Measurements from ENCODE around the gene TACR1. TPM values are rescaled to one million over a fixed set of nuclear protein-coding genes. Genes with fewer than 3 reads are reported as not detected.
"Not testable (repeated sequence)": the region's sequence is repeated elsewhere in the genome, so short reads cannot be mapped to it uniquely, and the experiment has no call there.

Gene TACR1
- total RNA-seq, 1 donor from 2014 or later, result not detected

DNA sequence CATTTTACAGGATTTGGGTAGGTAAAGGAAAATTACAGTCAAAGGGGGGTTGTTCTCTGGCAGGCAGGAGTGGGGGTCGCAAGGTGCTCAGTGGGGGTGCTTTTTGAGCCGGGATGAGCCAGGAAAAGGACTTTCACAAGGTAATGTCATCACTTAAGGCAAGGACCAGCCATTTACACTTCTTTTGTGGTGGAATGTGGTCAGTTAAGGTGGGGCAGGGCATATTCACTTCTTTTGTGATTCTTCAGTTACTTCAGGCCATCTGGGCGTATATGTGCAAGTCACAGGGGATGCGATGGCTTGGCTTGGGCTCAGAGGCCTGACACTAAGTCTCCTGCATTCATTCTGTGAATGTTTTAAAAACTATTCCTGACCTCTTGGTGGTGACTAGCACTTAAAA, 19.9 kb upstream of the TACR1 start:
- H3K36me3 Mint-ChIP-seq (ENCODE audit: low read depth); H3K27ac Mint-ChIP-seq; DNase-seq (ENCODE audit: low spot score); H3K4me1 Mint-ChIP-seq (ENCODE audit: low read depth); intact Hi-C loops (cut with micrococcal nuclease); H3K4me3 Mint-ChIP-seq (ENCODE audit: low read depth); H3K9me3 Mint-ChIP-seq; H3K27me3 Mint-ChIP-seq (ENCODE audit: low read depth): not testable (repeated sequence)

GRCh38 chr2:75211266-75211770, 12.0 kb upstream of the TACR1 start:
- intact Hi-C loops (cut with micrococcal nuclease), result no loop called here
- no peak overlapping the region for H3K27ac Mint-ChIP-seq
- peaks cover 4% of the 10 kb centered on the region for H3K4me1 Mint-ChIP-seq (ENCODE audit: low read depth)
- H3K9me3 Mint-ChIP-seq, result no peaks in the 10 kb centered on the region
- no peaks in the 10 kb centered on the region for H3K36me3 Mint-ChIP-seq (ENCODE audit: low read depth)
- no peak overlapping the region for H3K4me3 Mint-ChIP-seq (ENCODE audit: low read depth)
- DNase-seq (ENCODE audit: low spot score), result no peak
- peaks cover 2% of the 10 kb centered on the region for H3K27me3 Mint-ChIP-seq (ENCODE audit: low read depth)

GRCh38 chr2:75210409-75210808, 11.1 kb upstream of the TACR1 start:
- Mint-ChIP-seq H3K4me3 (ENCODE audit: low read depth) (no peak overlapping the region), H3K9me3 (no peaks in the 10 kb centered on the region), H3K36me3 (ENCODE audit: low read depth) (no peaks in the 10 kb centered on the region), H3K27me3 (ENCODE audit: low read depth) (peaks cover 2% of the 10 kb centered on the region), H3K4me1 (ENCODE audit: low read depth) (peaks cover 4% of the 10 kb centered on the region), H3K27ac (no peak overlapping the region)
- intact Hi-C loops (cut with micrococcal nuclease), result no loop called here
- no peak for DNase-seq (ENCODE audit: low spot score)

DNA sequence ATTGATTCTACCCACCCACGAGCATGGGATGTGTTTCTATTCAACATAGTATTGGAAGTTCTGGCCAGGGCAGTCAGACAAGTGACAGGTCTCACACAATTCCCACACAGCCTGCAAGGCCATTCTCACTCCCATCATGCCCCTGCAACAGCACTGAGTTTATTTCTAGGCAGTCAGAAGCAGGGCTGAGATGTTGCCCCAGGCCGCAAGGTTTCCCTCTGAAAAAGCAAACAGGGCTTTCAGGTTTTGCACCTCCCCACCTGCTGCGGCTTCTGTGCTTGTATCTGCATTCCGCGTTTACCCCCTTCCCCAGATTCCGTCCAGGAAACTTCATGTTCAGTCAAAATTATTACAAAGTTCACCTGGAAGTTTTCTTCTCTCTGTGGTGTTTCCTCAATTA, 9.4 kb upstream of the TACR1 start:
- Mint-ChIP-seq H3K9me3 (no peaks in the 10 kb centered on the region), H3K27me3 (ENCODE audit: low read depth) (peaks cover 10% of the 10 kb centered on the region), H3K27ac (no peak overlapping the region), H3K4me1 (ENCODE audit: low read depth) (peaks cover 4% of the 10 kb centered on the region), H3K36me3 (ENCODE audit: low read depth) (no peaks in the 10 kb centered on the region), H3K4me3 (ENCODE audit: low read depth) (no peak overlapping the region)
- intact Hi-C loops (cut with micrococcal nuclease), result no loop called here
- no peak for DNase-seq (ENCODE audit: low spot score)

DNA sequence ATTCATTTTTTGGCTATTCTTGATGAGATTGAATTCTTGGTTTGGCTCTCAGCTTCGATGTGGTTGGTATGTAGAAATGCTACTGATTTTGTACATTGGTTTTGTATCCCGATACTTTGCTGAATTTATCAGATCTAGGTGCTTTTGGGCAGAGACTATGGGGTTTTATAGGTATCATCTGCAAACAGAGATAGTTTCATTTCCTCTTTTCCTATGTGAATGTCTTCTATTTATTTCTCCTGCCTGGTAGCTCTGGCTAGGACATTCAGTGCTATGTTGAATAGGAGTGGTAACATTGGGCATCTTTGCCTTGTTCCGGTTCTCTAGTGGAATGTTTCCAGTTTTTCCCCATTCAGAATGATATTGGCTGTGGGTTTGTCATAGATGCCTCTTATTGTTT, 5.5 kb upstream of the TACR1 start:
- no peak for DNase-seq (ENCODE audit: low spot score)
- Mint-ChIP-seq H3K9me3 (no peaks in the 10 kb centered on the region), H3K27me3 (ENCODE audit: low read depth) (peaks cover 29% of the 10 kb centered on the region), H3K4me3 (ENCODE audit: low read depth) (no peak overlapping the region), H3K27ac (no peak overlapping the region), H3K36me3 (ENCODE audit: low read depth) (no peaks in the 10 kb centered on the region), H3K4me1 (ENCODE audit: low read depth) (no peaks in the 10 kb centered on the region)
- intact Hi-C loops (cut with micrococcal nuclease), result no loop called here

GRCh38 chr2:75202359-75202758, 3.0 kb upstream of the TACR1 start:
- Mint-ChIP-seq H3K27ac (no peak overlapping the region), H3K27me3 (ENCODE audit: low read depth) (peaks cover 49% of the 10 kb centered on the region), H3K9me3 (no peaks in the 10 kb centered on the region), H3K4me3 (ENCODE audit: low read depth) (no peak overlapping the region), H3K36me3 (ENCODE audit: low read depth) (no peaks in the 10 kb centered on the region), H3K4me1 (ENCODE audit: low read depth) (peaks cover 3% of the 10 kb centered on the region)
- intact Hi-C loops (cut with micrococcal nuclease), result no loop called here
- no peak for DNase-seq (ENCODE audit: low spot score)

DNA sequence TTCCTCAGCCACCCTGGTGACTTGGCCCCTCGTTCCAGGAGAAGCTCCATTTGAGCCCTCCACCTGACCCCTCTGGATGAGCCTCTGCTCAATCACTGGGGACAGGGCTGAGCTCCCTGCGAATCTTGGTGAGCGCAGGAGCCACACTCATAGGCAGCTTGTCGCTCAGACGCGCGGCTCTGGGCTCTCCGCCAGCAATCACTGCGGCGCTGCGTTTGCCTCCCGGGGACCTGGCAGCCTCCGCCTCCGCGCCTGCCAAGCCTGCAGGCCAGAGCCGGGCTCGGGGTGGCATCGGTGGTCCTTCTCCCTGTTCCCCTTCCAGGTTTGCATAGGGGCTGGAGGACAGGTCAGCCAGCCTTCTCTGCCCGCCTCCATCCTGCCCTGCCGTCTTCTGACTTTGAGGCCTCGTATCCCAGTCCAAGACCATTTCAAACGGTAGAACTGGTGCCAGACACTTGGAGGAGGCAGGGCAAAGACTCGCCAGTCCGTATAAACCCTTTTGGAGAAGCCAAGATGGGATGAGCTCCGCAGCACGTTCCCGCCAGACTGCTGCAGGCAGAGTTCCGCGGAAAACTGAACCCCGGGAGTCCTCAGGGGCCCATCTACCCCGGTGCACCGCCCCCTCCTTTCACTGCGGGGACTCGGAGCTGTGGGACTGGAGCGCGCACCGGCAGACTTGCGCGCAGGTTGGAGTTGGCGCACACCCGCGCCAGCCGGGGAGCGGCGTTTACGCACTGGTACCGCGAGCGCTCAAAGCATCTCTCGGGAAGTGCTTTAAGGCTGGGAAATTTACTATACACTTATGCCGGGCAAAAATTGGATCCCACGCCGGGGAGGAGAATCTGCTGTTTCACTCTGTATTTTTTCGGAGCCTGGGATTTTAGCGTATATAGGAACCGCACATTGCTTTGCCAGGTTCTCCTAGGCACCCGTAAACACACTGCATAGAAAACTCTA, 1.1 kb upstream of the TACR1 start:
- DNase-seq (ENCODE audit: low spot score), result no peak
- Mint-ChIP-seq H3K27ac (no peak overlapping the region), H3K9me3 (no peaks in the 10 kb centered on the region), H3K36me3 (ENCODE audit: low read depth) (no peaks in the 10 kb centered on the region), H3K4me1 (ENCODE audit: low read depth) (peaks cover 3% of the 10 kb centered on the region), H3K4me3 (ENCODE audit: low read depth) (no peak overlapping the region), H3K27me3 (ENCODE audit: low read depth) (peaks cover 54% of the 10 kb centered on the region)
- intact Hi-C loops (cut with micrococcal nuclease), result no loop called here

DNA sequence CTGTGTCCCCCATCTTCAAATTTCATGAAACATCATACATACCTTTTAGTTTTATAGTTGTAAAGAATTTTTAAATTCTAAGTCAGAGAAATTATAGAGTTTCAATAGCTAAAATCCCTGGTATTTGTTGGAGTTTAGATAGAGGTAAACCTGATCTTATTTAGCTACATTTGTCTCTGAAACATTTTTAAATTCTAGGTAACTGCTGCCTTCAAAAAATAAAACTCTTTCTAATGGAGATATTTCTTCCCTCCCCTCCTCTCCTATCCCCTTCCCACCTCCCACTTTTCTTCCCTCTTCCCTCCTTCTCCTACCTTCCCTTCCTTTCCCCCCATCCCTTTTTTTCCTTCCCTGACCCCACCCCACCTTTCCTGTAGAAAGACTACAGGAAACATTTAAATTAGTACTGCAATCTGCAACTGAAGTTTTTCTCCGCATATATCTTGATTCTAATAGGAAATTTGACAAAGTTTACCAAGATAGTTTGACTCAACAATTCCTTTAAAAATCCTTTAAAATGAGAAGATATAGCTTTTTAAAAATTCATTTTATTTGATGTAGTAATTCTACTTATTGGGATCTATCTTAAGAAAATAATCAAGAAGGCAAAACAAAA, 4.1 kb downstream of the TACR1 start:
- intact Hi-C loops (cut with micrococcal nuclease), result no loop called here
- no peak for DNase-seq (ENCODE audit: low spot score)
- Mint-ChIP-seq H3K4me3 (ENCODE audit: low read depth) (no peak overlapping the region), H3K4me1 (ENCODE audit: low read depth) (peaks cover 3% of the 10 kb centered on the region), H3K27ac (no peak overlapping the region), H3K9me3 (no peaks in the 10 kb centered on the region), H3K36me3 (ENCODE audit: low read depth) (no peaks in the 10 kb centered on the region), H3K27me3 (ENCODE audit: low read depth) (peaks cover 33% of the 10 kb centered on the region)

DNA sequence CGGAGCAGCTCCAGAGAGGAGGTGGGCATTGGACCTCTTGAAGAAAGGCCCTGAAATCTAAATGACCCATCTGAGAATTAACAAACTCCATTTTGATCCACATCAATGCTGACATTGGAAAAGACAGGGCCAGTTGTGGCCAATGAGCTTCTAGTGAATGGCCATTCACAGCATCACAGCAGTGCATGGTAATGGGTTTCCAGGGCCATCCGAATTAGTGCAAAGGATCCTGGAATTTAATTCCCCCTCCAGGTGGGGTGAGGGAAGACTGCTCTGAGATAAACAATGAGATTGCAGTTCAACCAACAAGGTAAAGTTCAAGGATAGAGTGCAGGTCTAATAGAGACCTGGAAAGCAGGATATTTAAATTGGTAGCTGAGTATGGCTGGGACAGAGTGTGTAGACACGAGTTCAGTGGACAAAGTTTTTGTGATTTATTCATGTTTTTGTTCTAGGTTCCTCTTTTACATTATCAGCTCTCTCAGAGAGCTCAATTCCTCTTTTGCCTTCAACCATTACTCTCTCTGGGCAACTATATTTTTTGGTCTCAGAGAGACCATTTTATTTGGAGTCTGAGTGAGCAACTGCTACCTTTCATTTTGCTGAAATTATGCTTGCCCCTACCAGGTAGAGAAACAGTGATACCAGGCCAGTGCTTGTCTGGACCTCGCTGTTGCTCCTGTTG, 5.0 kb downstream of the TACR1 start:
- no peaks in the 10 kb centered on the region for H3K4me1 Mint-ChIP-seq (ENCODE audit: low read depth)
- intact Hi-C loops (cut with micrococcal nuclease), result no loop called here
- no peak for DNase-seq (ENCODE audit: low spot score)
- peaks cover 30% of the 10 kb centered on the region for H3K27me3 Mint-ChIP-seq (ENCODE audit: low read depth)
- H3K36me3 Mint-ChIP-seq (ENCODE audit: low read depth), result no peaks in the 10 kb centered on the region
- H3K9me3 Mint-ChIP-seq, result no peaks in the 10 kb centered on the region
- H3K4me3 Mint-ChIP-seq (ENCODE audit: low read depth), result no peak overlapping the region
- H3K27ac Mint-ChIP-seq, result no peak overlapping the region

DNA sequence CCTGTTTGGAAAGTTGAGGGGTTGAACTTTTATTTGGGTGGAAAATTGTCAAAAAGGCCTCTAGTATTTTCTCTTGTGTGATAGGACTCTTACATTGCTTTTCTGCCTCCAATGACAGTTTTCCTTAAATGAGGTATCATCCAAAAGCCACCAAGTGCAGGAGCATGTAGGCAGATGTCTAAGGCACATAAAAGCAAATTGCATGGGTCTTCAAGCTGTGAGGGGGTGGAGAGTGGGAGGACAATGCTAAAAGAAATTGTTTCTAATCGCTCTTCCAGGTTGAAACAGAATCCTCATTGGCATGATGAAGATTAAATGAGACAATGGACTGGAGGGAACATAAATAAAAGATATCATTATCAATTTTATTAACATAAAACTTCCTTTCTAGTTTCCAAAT, 6.8 kb downstream of the TACR1 start:
- Mint-ChIP-seq H3K4me1 (ENCODE audit: low read depth) (no peaks in the 10 kb centered on the region), H3K9me3 (no peaks in the 10 kb centered on the region), H3K4me3 (ENCODE audit: low read depth) (no peak overlapping the region), H3K27ac (no peak overlapping the region), H3K36me3 (ENCODE audit: low read depth) (no peaks in the 10 kb centered on the region), H3K27me3 (ENCODE audit: low read depth) (peaks cover 13% of the 10 kb centered on the region)
- intact Hi-C loops (cut with micrococcal nuclease), result no loop called here
- no peak for DNase-seq (ENCODE audit: low spot score)

GRCh38 chr2:75190271-75190990, 8.9 kb downstream of the TACR1 start:
- intact Hi-C loops (cut with micrococcal nuclease), result no loop called here
- Mint-ChIP-seq H3K27me3 (ENCODE audit: low read depth) (peaks cover 7% of the 10 kb centered on the region), H3K4me1 (ENCODE audit: low read depth) (no peaks in the 10 kb centered on the region), H3K9me3 (no peaks in the 10 kb centered on the region), H3K4me3 (ENCODE audit: low read depth) (no peak overlapping the region), H3K36me3 (ENCODE audit: low read depth) (no peaks in the 10 kb centered on the region), H3K27ac (no peak overlapping the region)
- no peak for DNase-seq (ENCODE audit: low spot score)

GRCh38 chr2:75186821-75187220, 12.5 kb downstream of the TACR1 start:
- Mint-ChIP-seq H3K4me1 (ENCODE audit: low read depth) (no peaks in the 10 kb centered on the region), H3K27ac (no peak overlapping the region), H3K4me3 (ENCODE audit: low read depth) (no peak overlapping the region), H3K27me3 (ENCODE audit: low read depth) (no peaks in the 10 kb centered on the region), H3K9me3 (no peaks in the 10 kb centered on the region), H3K36me3 (ENCODE audit: low read depth) (no peaks in the 10 kb centered on the region)
- no peak for DNase-seq (ENCODE audit: low spot score)
- intact Hi-C loops (cut with micrococcal nuclease), result no loop called here
